NOMO-1 (cell line): ENCODE data around the gene HMSD.
"Not testable (repeated sequence)": the region's sequence is repeated elsewhere in the genome, so short reads cannot be mapped to it uniquely, and the experiment has no call there.

Experiments used
- DNase-seq, 2 experiments: peaks; one replicate each; lab custom pipeline; 2025; ENCODE audit not compliant: unreplicated experiment in 2 of 2; lab: John Stamatoyannopoulos, UW

HMSD gene

GRCh38 chr18:63949068-63949737 is at the start of gene HMSD:
HMSD (plus strand) TSS chr18:63949301; CDS start chr18:63953456, 4,155 bp downstream.
- peak; percentile 69 to 84 for DNase-seq

- DNase-seq, result peak; percentile 43 to 56
Measured at GRCh38 chr18:63903851-63904570, 45.1 kb upstream of the HMSD start.

GRCh38 chr18:63904694-63905093 is 44.4 kb upstream of the HMSD start:
- DNase-seq, result no peak

- DNase-seq, result peak in 1 of 2 experiments; percentile 59
Measured at GRCh38 chr18:63905361-63905760, 43.7 kb upstream of the HMSD start.

- no peak for DNase-seq
Measured at GRCh38 chr18:63906056-63906455, 43.0 kb upstream of the HMSD start.

- DNase-seq, result peak; percentile 85
Measured at GRCh38 chr18:63907664-63908063, 41.4 kb upstream of the HMSD start, which contains the start of gene SERPINB10. SERPINB10 (plus strand) TSS chr18:63907958; CDS start chr18:63915511, 7,553 bp downstream.

- peak in 1 of 2 experiments; percentile 29 for DNase-seq
Measured at GRCh38 chr18:63908858-63909257, 40.2 kb upstream of the HMSD start.

GRCh38 chr18:63909870-63910269 is 39.2 kb upstream of the HMSD start:
- DNase-seq, result no peak

- DNase-seq, result peak in 1 of 2 experiments; percentile 39
Measured at GRCh38 chr18:63917817-63918216, 31.3 kb upstream of the HMSD start.

- DNase-seq, result no peak
Measured at GRCh38 chr18:63922049-63922448, 27.1 kb upstream of the HMSD start.

GRCh38 chr18:63924551-63924950 is 24.6 kb upstream of the HMSD start:
- DNase-seq, result no peak

GRCh38 chr18:63928331-63928730 is 20.8 kb upstream of the HMSD start:
- peak; percentile 69 to 94 for DNase-seq

GRCh38 chr18:63929369-63929768 is 19.7 kb upstream of the HMSD start:
- DNase-seq, result peak in 1 of 2 experiments; percentile 70

- DNase-seq, result peak; percentile 62 to 70
Measured at GRCh38 chr18:63930773-63931354, 18.2 kb upstream of the HMSD start.

- DNase-seq, result peak; percentile 93 to 94
Measured at GRCh38 chr18:63936156-63936931, 12.8 kb upstream of the HMSD start.

- DNase-seq, result no peak
Measured at GRCh38 chr18:63936932-63937393, 12.1 kb upstream of the HMSD start.

- no peak for DNase-seq
Measured at GRCh38 chr18:63940008-63940407, 9.1 kb upstream of the HMSD start.

- DNase-seq, result not testable (repeated sequence)
Measured at GRCh38 chr18:63940543-63941050, 8.5 kb upstream of the HMSD start.

- DNase-seq, result no peak
Measured at GRCh38 chr18:63947051-63947790, 1.9 kb upstream of the HMSD start.

GRCh38 chr18:63951302-63951705 is 2.2 kb downstream of the HMSD start:
- peak in 1 of 2 experiments; percentile 51 for DNase-seq
